Gastrocnemius medialis (tissue), 4 donors: ENCODE results near the gene RBM33. TPM values are rescaled to one million over a fixed set of nuclear protein-coding genes. Genes with fewer than 3 reads are reported as not detected.
A peak's percentile ranks its signal among the peaks of the same experiment; 100 is the strongest.

Experiments
- ATAC-seq, 2 donors: fragments of 150-250 bp; one replicate each; pipeline ENCODE4 v1.9.1; 2016
- DNase-seq, 2 donors: peaks; one replicate each; pipeline ENCODE4 v3.0.0-alpha.2; 2019
- H3K27ac ChIP-seq, 4 donors: fragments of 200-600 bp; sonication (generic); 1 replicate in 1 of 4; 2 replicates in 3 of 4; pipeline ENCODE4 v1.5.1; 2016 to 2018; ENCODE audit warnings: mild to moderate bottlenecking in 2 of 4, moderate library complexity in 1 of 4
- H3K27me3 ChIP-seq, 3 donors: fragments of 200-600 bp; sonication (generic) in 2 of 3; 1 replicate in 1 of 3; 2 replicates in 2 of 3; pipeline versions ENCODE4 v1.5.1 to v1.6.0; 2016 to 2019; ENCODE audit warnings: mild to moderate bottlenecking in 1 of 3, moderate library complexity in 1 of 3
- H3K36me3 ChIP-seq, 2 donors: fragments of 200-600 bp; sonication (generic) in 1 of 2; one replicate each; pipeline ENCODE4 v1.5.1; 2017 to 2018
- H3K4me1 ChIP-seq, 2 donors: fragments of 200-600 bp; sonication (generic) in 1 of 2; one replicate each; pipeline ENCODE4 v1.5.1; 2016 to 2017; ENCODE audit warnings: mild to moderate bottlenecking in 2 of 2
- H3K4me3 ChIP-seq, 4 donors: fragments of 200-600 bp; sonication (generic) in 3 of 4; 1 replicate in 1 of 4; 2 replicates in 3 of 4; pipeline ENCODE4 v1.5.1; 2016 to 2019; ENCODE audit warnings: mild to moderate bottlenecking in 2 of 4
- H3K9me3 ChIP-seq, 3 donors: fragments of 200-600 bp; sonication (generic) in 2 of 3; 1 replicate in 1 of 3; 2 replicates in 2 of 3; pipeline ENCODE4 v1.5.1; 2016 to 2019
- POLR2A ChIP-seq, 2 donors: fragments of 450-650 bp; IDR thresholded peaks; one replicate each; pipeline ENCODE4 v1.6.1; 2017; ENCODE audit warnings: antibody characterized with exemption in 2 of 2, mild to moderate bottlenecking in 2 of 2, moderate library complexity in 2 of 2
- in situ Hi-C, 4 donors: fragments of 200-750 bp; cut with MboI; loops; one replicate each; pipeline versions ENCODE4 v1.15.0 to v1.8.0; 2017; ENCODE audit warnings: low sequenced_read_pairs in 4 of 4
- intact Hi-C: fragments of 100-400 bp; cut with DNase I; formaldehyde crosslinking; loops from one replicate; pipeline ENCODE4 v1.15.1; 2023; ENCODE audit warnings: low total_unique reads
- total RNA-seq, 4 donors: library from RNA; depleted of rRNA; stranded (reverse); fragments of >200 nt; gene quantifications; one replicate each; pipeline versions ENCODE4 v1.1.0 to v1.2.3, GENCODE V29; 2016
- TF ChIP-seq, protein P1 (sequence below), 5 experiments: fragments of 450-650 bp in 3 of 5; fragments of 200-600 bp in 2 of 5; sonication (generic) in 2 of 5; IDR thresholded peaks in 4 of 5; conservative IDR thresholded peaks in 1 of 5; 1 replicate in 4 of 5; 2 replicates in 1 of 5; pipeline ENCODE4 v1.5.1; 2016 to 2019; ENCODE audit warnings: antibody characterized with exemption in 5 of 5, mild to moderate bottlenecking in 3 of 5, moderate library complexity in 3 of 5

The RBM33 gene
- total RNA-seq, 4 donors from 2014 or later = 16.6 to 30.0 (median 28.1) TPM

GRCh38 chr7:155731380-155731779 is 86.9 kb downstream of the RBM33 start:
- in situ Hi-C loops (no loop called here), intact Hi-C loops (no loop called here)
- ATAC-seq = peak; percentile 63 to 83
- DNase-seq = peak in 1 of 2 donors; percentile 45
- no peak for TF ChIP-seq POLR2A (IDR thresholded peaks at IDR 0.05)
- TF ChIP-seq, protein P1, sequence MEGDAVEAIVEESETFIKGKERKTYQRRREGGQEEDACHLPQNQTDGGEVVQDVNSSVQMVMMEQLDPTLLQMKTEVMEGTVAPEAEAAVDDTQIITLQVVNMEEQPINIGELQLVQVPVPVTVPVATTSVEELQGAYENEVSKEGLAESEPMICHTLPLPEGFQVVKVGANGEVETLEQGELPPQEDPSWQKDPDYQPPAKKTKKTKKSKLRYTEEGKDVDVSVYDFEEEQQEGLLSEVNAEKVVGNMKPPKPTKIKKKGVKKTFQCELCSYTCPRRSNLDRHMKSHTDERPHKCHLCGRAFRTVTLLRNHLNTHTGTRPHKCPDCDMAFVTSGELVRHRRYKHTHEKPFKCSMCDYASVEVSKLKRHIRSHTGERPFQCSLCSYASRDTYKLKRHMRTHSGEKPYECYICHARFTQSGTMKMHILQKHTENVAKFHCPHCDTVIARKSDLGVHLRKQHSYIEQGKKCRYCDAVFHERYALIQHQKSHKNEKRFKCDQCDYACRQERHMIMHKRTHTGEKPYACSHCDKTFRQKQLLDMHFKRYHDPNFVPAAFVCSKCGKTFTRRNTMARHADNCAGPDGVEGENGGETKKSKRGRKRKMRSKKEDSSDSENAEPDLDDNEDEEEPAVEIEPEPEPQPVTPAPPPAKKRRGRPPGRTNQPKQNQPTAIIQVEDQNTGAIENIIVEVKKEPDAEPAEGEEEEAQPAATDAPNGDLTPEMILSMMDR (IDR thresholded peaks at IDR 0.05 in 4 of 5, conservative IDR thresholded peaks at IDR 0.05 in 1 of 5) = no peak
- Histone ChIP-seq H3K36me3 (peaks cover 0 to 11% of the 10 kb centered on the region in 2 donors), H3K4me1 (peaks cover 27 to 32% of the 10 kb centered on the region in 2 donors), H3K27me3 (no peaks in the 10 kb centered on the region), H3K4me3 (no peak overlapping the region), H3K9me3 (no peaks in the 10 kb centered on the region), H3K27ac (no peak overlapping the region)

DNA sequence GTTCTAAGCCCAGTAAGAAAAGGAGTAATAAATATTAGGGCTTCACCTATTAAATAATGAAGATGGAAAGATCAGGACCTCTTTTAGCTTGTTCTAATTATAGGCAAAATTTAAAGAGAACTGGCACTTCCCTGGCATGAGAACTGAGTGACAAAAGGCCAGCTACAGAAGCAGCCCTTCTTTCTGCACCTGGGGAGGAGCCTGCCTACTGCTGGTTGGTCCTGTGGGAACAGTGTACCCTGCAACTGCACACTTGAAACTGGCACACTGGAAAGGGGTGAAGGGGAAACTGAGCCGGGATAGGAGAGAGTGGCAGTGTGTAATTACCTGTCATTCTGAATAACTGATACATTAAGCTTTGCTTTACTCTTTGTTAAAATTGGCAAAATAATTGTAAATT is 87.4 kb downstream of the RBM33 start:
- in situ Hi-C loops (no loop called here), intact Hi-C loops (no loop called here)
- TF ChIP-seq, protein P1 (IDR thresholded peaks at IDR 0.05 in 4 of 5, conservative IDR thresholded peaks at IDR 0.05 in 1 of 5) = no peak
- no peak for TF ChIP-seq POLR2A (IDR thresholded peaks at IDR 0.05)
- Histone ChIP-seq H3K4me1 (peaks cover 22 to 32% of the 10 kb centered on the region in 2 donors), H3K27me3 (no peaks in the 10 kb centered on the region), H3K27ac (no peak overlapping the region), H3K36me3 (peaks cover 0 to 11% of the 10 kb centered on the region in 2 donors), H3K9me3 (no peaks in the 10 kb centered on the region), H3K4me3 (no peak overlapping the region)
- ATAC-seq (no peak), DNase-seq (no peak)

- DNase-seq (no peak), ATAC-seq (no peak)
- peaks cover 0 to 11% of the 10 kb centered on the region in 2 donors for H3K36me3 ChIP-seq
- H3K4me1 ChIP-seq = peaks cover 19 to 32% of the 10 kb centered on the region in 2 donors
- intact Hi-C loops = no loop called here
- H3K27ac ChIP-seq = no peak overlapping the region
- in situ Hi-C loops = no loop called here
- H3K4me3 ChIP-seq = no peak overlapping the region
- H3K9me3 ChIP-seq = no peaks in the 10 kb centered on the region
- no peaks in the 10 kb centered on the region for H3K27me3 ChIP-seq
- TF ChIP-seq POLR2A (IDR thresholded peaks at IDR 0.05) = no peak
- TF ChIP-seq, protein P1 (IDR thresholded peaks at IDR 0.05 in 4 of 5, conservative IDR thresholded peaks at IDR 0.05 in 1 of 5) = no peak
Observed at GRCh38 chr7:155732286-155732685, 87.8 kb downstream of the RBM33 start.

GRCh38 chr7:155733582-155734444 is 89.4 kb downstream of the RBM33 start:
- no peak overlapping the region for H3K4me3 ChIP-seq
- intact Hi-C loops (no loop called here), in situ Hi-C loops (no loop called here)
- H3K27ac ChIP-seq = peak overlapping the region in 1 of 4 donors; percentile 2
- H3K9me3 ChIP-seq = no peaks in the 10 kb centered on the region
- TF ChIP-seq, protein P1 (IDR thresholded peaks at IDR 0.05 in 4 of 5, conservative IDR thresholded peaks at IDR 0.05 in 1 of 5) = no peak
- TF ChIP-seq POLR2A (IDR thresholded peaks at IDR 0.05) = no peak
- peaks cover 0 to 14% of the 10 kb centered on the region in 2 donors for H3K36me3 ChIP-seq
- DNase-seq = no peak
- H3K27me3 ChIP-seq = no peaks in the 10 kb centered on the region
- peaks cover 19 to 32% of the 10 kb centered on the region in 2 donors for H3K4me1 ChIP-seq
- ATAC-seq = peak in 1 of 2 donors; percentile 48
